Stomach (tissue), 4 donors: Measurements from ENCODE around the gene POLE.

Experiments used
- CTCF ChIP-seq, 7 experiments: fragments of 450-650 bp in 4 of 7; fragments of 200-600 bp in 3 of 7; sonication (generic) in 3 of 7; IDR thresholded peaks; one replicate each; pipeline ENCODE4 v1.5.1; 2016 to 2019; ENCODE audit warnings: antibody characterized with exemption in 7 of 7, control low read depth in 2 of 7, mild to moderate bottlenecking in 1 of 7
- POLR2A ChIP-seq, 4 donors: fragments of 450-650 bp; IDR thresholded peaks; one replicate each; pipeline ENCODE4 v1.6.1; 2016; ENCODE audit warnings: antibody characterized with exemption in 4 of 4, control low read depth in 2 of 4, mild to moderate bottlenecking in 1 of 4, moderate library complexity in 1 of 4

GRCh38 chr12:132700212-132700822 is 13.2 kb upstream of the POLE start:
- TF ChIP-seq CTCF (IDR thresholded peaks at IDR 0.05) (no peak), POLR2A (IDR thresholded peaks at IDR 0.05) (no peak)
